ENCODE measurements around the gene TIAM2. TPM values are rescaled to one million over a fixed set of nuclear protein-coding genes. Genes with fewer than 3 reads are reported as not detected.
"Not testable (repeated sequence)": the region's sequence is repeated elsewhere in the genome, so short reads cannot be mapped to it uniquely, and the experiment has no call there.

The TIAM2 gene
- total RNA-seq, 1 experiment from 2014 or later = 8.3 TPM

DNA sequence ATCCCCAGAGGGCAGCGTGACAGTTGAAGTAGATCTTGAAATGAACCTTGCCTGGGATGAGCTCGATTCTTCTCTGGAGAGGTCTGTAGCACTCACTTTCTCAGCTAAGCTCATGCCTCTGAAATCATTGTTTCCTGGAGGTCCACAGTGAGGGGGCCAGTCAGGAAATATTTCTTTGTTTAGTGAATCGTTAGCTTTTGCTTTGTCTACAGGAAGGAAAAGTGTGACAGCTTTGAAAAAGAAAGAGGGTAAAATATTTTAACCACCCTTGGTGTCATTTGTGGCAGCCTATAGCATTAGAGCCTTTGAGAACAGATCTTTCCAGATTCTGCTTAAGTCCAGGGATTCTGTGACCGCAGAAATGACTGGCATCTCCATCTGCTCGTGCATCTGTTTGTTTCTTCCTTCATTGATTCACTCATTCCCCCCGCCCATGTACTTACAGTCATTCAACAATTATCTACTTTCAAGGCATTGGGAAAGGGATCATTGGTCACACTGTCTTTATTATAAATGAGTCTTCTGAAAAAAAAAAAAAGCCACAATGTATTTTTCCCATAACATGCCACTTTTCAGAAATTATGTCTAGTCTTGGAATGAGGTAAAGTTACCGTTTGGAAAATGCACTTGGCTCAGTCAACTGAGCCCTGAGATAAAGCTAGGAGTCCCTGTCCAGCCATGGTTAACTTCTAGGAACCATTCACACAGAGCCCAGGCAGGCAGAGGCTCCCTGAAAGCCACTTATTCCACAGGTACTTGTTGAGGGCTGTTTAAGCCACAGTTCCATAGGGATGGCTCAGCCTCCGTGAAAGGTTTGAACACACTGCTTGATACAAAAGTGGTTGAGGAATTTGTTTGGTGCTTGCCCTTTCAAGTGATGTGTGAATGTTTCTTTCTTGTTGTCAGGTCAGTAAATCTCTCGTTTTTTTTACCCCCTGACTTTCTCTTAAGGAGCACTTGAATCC, 86.0 kb downstream of the TIAM2 start:
- DNase-seq (ENCODE audit: low spot score) = no peak
- in situ Hi-C loops (cut with HindIII; ENCODE audit: low sequenced_read_pairs) = no loop called here

DNA sequence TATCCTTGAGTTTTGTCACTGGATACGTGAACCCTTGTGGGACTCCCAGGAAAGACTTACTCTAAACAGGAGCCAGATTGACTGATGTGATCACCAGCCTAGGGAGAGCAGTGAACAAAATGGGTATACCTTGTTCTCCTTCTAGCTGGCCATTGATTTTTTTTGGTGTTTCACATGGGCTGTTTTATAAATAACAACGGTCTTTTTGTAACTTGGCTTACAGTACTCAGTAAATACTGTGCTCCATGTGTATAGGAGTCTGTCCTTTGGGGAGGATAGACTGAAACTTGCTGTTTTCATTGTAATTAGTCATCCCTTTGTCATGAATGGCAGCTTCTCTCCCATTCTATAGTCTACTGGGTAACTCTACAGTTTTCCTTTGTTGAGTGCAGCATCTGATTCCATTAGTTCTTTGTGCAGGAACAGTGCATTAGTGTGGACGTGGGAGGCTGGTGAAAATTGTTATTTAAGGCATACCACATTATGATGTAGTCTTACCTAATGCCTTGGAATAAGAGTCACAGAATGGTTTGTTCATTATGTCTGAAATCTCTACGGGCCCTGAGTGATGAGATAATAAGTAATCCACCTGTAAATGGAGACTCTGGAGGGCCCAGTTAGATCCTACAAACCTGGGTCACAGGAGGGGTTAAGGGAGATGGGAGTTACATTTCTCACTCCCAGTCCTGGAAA, 89.5 kb downstream of the TIAM2 start:
- DNase-seq (ENCODE audit: low spot score) = no peak
- in situ Hi-C loops (cut with HindIII; ENCODE audit: low sequenced_read_pairs) = no loop called here

DNA sequence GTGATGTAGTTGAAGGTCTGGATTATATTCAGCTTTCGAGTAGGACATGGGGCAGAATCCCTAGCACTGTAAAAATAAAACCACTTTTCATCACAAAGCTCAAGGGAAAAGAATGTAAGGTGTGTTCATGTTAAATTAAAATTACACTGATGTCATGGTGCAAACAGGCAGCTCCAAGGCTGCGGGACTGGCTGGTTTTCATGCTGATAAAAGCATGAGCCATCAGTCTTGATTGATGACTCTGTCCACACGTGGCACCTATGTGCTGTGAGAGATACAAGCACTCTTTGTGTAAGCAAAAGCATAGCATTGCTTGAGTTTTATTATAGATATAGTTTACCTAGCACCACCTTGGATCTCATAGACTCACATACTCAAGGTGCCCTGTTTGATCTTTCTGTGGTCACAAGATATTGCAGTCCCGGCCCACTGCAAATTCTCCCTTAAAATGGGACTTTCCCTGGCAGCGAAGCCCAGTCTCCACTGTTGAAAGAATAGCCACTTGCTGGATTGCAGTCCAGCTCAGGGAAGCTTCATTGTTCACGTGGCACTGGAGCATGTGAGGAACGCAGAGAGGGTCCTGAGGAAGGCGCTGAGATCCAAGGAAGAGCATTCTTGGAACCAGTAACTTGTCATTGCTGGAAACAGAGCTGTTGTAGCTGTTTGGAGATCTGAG, 90.6 kb downstream of the TIAM2 start:
- DNase-seq (ENCODE audit: low spot score) = no peak
- in situ Hi-C loops (cut with HindIII; ENCODE audit: low sequenced_read_pairs) = no loop called here

- no peak for DNase-seq (ENCODE audit: low spot score)
- in situ Hi-C loops (cut with HindIII; ENCODE audit: low sequenced_read_pairs) = no loop called here
Observed at GRCh38 chr6:155088856-155089255, 93.7 kb downstream of the TIAM2 start.

- in situ Hi-C loops (cut with HindIII; ENCODE audit: low sequenced_read_pairs) = no loop called here
- DNase-seq (ENCODE audit: low spot score) = no peak
Observed at GRCh38 chr6:155089746-155090145, 94.6 kb downstream of the TIAM2 start.

DNA sequence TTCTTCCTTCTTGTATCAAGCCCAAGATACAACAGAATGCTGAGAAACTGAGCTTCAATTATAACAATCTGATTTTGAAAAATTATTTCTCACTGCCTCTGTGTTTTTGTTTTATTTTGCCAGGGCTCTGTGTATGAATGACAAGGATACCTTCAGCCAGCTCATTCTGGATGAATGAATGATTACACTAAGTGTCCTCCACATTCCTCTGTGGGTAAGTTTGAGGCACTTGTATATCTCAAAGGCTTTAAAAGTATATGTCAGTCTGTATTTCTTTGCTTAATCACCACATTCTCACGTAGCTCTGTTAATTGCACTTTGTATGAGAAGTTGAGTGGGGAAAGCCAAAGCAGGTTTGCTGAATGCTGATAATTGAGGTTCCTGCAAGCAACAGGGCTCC, 95.1 kb downstream of the TIAM2 start:
- no peak for DNase-seq (ENCODE audit: low spot score)
- in situ Hi-C loops (cut with HindIII; ENCODE audit: low sequenced_read_pairs) = no loop called here

- in situ Hi-C loops (cut with HindIII; ENCODE audit: low sequenced_read_pairs) = no loop called here
- DNase-seq (ENCODE audit: low spot score) = no peak
Observed at GRCh38 chr6:155091756-155092155, 96.6 kb downstream of the TIAM2 start.

DNA sequence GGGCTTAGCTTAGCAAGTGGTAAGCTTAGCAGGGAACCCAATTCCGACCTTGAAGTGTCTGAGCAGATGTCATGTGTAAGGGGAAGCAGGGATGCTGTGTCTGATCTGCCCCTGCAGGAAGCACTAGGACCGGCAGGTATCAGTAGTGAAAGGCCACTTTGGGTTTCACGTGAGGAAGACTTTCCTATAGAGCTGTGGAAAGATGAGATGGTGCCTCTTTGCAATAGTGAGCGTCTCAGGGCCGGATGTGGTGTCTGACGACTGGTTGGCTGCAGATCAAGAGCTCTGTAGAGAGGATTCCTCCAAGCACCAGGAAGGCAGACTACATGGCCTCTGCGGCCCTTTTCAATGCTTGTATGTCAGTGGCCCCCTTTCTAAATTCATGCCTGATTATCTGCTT, 98.3 kb downstream of the TIAM2 start:
- DNase-seq (ENCODE audit: low spot score) = no peak
- in situ Hi-C loops (cut with HindIII; ENCODE audit: low sequenced_read_pairs) = no loop called here

DNA sequence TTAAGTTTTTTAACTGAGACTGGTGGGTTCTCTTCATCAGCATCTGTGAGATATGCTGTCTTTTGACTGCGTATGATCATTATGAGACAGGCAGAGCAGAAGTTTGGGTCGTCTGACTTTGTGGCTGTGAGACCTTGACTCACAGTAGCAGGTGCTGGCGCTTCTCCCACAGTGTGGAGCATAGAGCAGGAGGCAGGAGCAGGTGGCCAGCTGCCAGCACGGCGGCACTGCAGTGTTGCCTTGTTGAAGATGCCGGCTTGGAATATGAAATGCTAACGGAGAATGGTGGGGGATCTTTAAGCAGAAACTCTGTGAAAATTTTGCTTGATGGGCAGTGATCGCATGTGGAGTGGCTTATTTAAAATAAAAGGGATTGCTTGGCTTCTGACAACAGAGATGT, 105.0 kb downstream of the TIAM2 start:
- peak; percentile 84 for DNase-seq (ENCODE audit: low spot score)
- in situ Hi-C loops (cut with HindIII; ENCODE audit: low sequenced_read_pairs) = no loop called here

- no peak for DNase-seq (ENCODE audit: low spot score)
- in situ Hi-C loops (cut with HindIII; ENCODE audit: low sequenced_read_pairs) = no loop called here
Observed at GRCh38 chr6:155100591-155100990, 105.5 kb downstream of the TIAM2 start.

GRCh38 chr6:155103083-155103645, 108.0 kb downstream of the TIAM2 start:
- in situ Hi-C loops (cut with HindIII; ENCODE audit: low sequenced_read_pairs); DNase-seq (ENCODE audit: low spot score): not testable (repeated sequence)

DNA sequence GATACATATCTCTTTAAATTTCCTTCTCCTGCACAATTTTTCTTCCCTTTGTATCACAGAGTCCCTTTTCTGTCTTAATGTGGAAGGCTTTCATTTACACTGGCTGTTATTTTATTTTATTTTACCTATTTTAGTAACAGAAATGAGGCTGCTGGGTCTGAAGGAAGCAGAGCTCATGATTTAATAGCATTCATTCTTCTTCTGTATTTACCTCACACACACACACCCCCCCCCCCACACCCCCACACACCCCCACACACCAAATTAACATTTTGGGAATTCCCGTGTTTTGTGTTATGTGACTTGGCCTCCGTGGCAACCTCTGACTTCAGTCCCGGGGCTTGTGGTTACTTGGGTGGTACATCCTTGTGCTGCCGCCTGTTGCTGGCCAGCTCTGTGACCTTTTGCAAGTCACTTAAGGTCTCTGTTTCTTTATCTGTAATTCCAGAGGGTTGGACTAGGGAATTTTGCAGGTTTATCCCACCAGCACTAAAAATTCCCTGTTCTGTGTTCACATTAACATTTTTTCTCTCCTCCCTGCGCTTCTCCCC, 108.8 kb downstream of the TIAM2 start:
- in situ Hi-C loops (cut with HindIII; ENCODE audit: low sequenced_read_pairs) = no loop called here
- no peak for DNase-seq (ENCODE audit: low spot score)

- DNase-seq (ENCODE audit: low spot score) = no peak
- in situ Hi-C loops (cut with HindIII; ENCODE audit: low sequenced_read_pairs) = no loop called here
Observed at GRCh38 chr6:155106456-155107115, 111.5 kb downstream of the TIAM2 start.

DNA sequence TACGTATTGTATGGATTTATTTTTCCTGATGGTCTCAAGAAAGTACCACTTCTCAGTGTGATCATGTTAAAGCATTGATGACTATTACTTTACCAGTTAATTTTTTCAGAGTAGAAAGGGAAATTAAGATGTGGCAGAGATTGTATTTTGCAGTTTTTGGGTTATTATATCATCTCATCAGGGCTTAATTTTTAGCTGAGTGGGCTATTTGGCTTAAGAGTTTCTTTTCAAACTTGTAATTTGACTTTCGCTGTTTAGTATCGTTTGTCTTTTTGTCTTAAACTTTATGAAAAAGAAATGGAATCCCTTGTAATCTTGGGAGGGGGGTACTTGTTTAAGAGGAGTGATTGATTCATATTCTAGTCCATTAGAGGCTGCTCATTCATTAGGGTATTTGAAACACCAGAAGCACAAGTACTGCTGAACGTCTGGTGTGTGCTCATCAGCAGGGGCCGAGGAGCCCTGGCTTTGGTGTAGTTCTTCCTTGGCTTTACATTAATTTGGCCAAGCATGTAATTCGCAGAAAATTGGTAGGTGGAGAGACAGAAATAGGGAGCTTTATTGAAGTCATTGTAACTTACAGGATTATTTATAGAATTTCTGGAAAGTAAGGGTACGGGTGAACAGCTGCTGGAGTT, 112.4 kb downstream of the TIAM2 start:
- in situ Hi-C loops (cut with HindIII; ENCODE audit: low sequenced_read_pairs) = no loop called here
- no peak for DNase-seq (ENCODE audit: low spot score)

DNA sequence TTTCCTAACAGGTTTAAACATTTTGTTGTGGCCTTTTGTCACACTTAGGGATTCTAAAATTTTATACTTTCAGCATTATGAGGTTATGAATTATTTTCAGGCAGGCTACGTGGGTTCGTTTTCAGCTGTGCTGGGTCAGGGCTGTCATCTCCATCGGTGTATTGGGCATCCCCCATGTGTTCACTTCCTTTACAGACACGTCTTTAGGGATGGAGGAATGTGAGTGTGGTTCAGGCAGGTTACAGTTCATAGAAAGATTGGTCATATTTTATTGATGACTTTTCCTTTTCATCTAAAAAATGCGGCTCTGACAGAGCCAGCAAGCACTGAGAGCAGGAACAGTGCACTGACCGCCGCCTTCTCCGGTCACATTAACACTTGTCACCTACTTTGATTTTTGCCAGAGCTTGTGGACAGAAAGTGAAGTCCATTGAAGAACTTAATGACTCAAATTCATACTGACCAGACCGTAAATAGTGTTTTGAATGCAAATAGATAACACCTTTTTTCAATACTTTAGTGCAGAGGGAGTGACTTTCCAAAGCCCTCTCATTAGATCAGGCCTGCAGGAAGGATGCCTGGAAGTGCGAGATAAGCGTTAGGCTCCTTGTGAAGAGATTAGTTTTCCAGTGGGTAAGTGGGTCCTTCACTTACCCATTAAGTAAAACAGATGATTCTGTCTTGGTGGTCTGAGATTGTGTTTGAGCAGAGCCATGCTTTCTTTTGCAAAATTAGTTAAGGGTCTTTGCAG, 113.1 kb downstream of the TIAM2 start:
- DNase-seq (ENCODE audit: low spot score) = no peak
- in situ Hi-C loops (cut with HindIII; ENCODE audit: low sequenced_read_pairs) = no loop called here

- in situ Hi-C loops (cut with HindIII; ENCODE audit: low sequenced_read_pairs) = no loop called here
- DNase-seq (ENCODE audit: low spot score) = no peak
Observed at GRCh38 chr6:155110721-155111120, 115.6 kb downstream of the TIAM2 start.

DNA sequence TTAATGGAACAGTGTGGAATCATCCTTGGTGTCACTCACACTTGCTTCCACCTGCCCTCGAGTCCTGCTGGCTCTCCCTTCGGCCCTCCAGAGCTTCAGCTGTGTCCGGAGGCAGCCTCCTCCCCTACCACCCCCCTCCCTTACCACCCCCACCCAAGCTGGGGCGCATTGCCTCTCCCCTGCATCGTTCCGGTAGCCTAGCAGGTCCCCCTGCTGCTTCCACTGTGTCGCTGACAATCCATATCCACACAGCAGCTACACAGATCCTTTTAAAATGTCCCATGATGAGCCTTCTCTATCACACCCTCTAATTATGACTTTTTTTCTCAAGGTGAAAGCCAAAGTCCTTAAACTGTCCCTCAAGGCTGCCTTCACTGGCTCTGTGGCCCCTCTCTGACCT, 117.6 kb downstream of the TIAM2 start:
- no peak for DNase-seq (ENCODE audit: low spot score)
- in situ Hi-C loops (cut with HindIII; ENCODE audit: low sequenced_read_pairs) = no loop called here
